ENCODE data around the gene HDAC4.

DNA sequence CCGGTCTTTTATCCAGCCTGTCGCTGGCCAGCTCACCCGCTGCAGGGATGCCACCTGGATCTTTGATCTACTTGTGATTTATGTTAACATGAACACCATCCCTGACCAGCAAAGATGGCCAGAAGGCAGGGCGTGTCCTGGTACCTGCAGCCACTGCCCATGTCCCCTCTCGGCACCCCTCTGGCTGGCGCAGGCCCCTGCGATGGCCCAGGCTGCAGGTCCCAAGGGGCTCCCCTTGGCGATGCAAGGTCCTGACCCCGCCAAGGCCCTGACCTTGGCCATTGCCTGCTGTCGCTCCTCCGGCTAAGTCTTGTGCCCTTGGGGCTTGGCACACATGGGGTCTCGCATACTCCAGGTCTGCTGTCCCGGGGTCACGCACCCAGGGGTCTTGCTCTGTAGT is 338.1 kb downstream of the HDAC4 start:
- TF ChIP-seq CTCF (conservative IDR thresholded peaks at IDR 0.05; ENCODE audit: low read length) (no peak), EZH2phosphoT487 (IDR thresholded peaks at IDR 0.05; ENCODE audit: borderline replicate concordance) (no peak)

Data from Loucy (cell line).